CD4-positive, alpha-beta T cell treated with Interferon gamma for 1 hour (primary cell): ENCODE data around the gene ASB10.

Experiments used
- DNase-seq: peaks from one replicate; pipeline ENCODE4 v3.0.0-alpha.2; 2020

The ASB10 gene

GRCh38 chr7:151185762-151186639, 1.0 kb downstream of the ASB10 start:
- DNase-seq, result no peak

DNA sequence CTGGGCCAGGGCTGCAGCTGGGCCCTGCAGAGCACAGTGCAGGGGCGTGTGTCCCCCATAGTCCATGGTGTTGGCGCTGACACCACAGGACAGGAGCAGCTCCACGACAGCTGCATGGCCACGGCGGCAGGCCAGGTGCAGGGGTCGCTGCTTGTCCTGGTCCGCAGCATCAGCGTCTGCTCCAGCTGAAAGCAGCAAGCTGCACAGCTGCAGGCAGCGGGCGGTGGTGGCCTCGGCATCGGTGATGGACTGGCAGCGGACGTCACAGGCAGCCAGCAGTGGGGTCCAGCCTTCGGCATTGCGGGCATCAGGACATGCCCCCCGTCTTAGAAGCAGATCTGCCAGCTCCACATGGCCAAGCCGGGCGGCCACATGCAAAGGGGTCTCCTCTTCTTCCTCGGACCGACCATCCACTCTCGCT, 6.0 kb downstream of the ASB10 start:
- DNase-seq, result no peak

DNA sequence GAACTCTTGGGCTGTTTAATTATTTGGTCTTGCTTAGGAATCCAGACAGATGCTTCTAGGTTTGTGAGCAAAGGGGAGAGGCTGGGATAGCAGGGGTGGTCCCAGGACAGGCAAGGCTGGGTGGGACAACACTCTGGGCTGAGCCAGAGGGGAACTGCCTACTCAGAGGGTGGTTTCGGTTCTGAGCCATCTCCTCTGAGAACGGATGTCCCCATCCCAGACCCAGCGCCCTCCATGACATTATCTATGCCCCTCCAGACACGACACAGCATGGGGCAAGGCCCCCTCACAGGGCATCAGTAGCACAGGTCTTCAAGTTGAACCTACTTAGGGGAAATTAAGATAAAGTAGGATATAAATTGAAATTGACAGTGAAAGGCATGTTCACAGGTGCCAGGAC, 7.1 kb downstream of the ASB10 start:
- no peak for DNase-seq

DNA sequence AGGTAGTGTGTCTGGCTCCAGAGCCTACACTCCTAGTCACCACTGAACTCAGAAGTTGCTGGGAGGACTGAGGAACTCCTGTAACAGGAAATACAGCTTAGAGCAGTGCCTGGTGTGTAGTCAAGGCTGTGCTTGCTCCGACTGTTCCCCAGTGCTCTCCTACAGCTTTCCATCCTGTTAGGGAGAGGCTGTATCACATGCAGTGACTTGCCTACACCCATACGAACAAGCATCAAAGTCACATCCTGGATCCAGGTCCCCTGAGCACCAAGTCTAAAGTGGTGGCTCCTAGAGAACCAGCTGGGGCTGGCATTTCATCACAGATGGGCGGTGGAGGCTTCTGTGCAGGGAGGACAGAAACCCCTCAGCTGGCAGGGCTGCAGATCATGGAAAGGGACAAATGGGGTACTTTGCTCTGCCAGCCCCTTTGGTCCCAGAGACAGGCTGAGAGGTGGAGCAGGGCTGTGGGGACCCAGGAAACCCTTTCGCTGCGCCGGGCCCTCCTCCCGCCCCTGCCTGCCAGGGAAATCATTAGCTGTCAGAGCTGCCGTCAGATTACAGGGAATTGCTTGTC, 7.7 kb downstream of the ASB10 start:
- DNase-seq, result no peak

DNA sequence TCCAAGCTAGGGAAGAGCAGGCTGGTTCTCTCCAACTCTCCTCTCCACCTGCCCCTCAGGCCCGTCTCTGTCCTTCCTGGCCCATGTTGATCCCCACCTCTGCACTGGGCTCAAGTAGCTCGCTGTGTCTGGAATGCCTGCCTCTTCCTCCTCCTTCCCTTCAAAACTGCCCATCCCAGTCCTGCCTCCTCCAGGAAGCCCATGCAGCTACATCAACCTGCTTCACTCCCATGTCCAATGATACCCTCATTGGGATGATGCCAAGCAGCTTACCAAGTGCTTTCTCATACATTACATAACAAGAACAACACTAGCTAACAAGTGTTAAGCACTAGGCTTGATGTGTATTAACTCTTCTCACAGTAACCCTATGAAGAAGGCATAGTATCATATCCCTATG, 8.2 kb downstream of the ASB10 start:
- no peak for DNase-seq

DNA sequence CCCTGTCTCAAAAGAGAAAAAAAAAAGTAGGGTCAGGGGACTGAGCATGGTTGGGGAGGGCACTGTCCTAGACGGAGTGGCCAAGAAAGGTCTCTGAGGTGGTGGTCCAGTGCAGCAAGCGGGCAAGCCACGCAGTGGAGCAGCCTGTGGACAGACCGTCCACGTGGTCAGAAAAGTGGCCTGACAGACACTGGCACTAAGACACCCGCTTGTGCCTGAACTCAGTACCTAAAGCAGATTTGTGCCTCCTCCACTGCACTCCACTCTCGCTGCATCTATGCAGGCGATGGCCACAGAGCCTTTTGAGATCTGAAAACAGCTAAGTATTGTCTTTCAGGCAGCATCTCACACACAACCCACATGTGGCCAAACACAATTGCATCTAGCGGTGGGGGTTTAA, 8.8 kb downstream of the ASB10 start:
- DNase-seq, result no peak

GRCh38 chr7:151177310-151177709, 9.7 kb downstream of the ASB10 start:
- DNase-seq, result no peak

- DNase-seq, result no peak
Observed at GRCh38 chr7:151176401-151176800, 10.6 kb downstream of the ASB10 start.

DNA sequence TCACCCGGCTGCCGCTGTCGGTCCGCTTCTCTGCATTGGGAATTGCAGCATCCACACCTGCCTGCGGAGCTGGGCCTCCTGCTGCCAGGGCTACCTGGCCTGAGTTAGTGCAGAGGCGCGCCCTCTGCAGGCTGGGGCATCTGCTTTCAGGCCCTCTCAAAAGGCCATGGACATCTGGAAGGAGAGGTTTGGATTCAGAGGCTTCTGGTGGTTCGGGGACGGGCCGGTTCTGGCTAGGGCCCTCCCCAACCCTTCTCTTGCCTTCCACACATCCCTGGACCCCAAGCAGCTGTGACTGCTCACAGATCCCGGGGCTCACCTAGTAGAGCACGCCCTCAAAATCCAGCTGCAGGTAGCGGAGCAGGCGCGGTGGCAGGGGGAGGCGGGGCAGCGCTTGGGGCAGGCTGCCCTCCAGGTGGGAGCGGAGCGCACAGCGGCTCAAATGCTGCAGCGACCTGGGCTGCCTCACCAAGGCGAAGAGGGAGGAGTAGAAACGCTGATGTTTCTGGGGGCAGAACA, 11.2 kb downstream of the ASB10 start:
- no peak for DNase-seq

DNA sequence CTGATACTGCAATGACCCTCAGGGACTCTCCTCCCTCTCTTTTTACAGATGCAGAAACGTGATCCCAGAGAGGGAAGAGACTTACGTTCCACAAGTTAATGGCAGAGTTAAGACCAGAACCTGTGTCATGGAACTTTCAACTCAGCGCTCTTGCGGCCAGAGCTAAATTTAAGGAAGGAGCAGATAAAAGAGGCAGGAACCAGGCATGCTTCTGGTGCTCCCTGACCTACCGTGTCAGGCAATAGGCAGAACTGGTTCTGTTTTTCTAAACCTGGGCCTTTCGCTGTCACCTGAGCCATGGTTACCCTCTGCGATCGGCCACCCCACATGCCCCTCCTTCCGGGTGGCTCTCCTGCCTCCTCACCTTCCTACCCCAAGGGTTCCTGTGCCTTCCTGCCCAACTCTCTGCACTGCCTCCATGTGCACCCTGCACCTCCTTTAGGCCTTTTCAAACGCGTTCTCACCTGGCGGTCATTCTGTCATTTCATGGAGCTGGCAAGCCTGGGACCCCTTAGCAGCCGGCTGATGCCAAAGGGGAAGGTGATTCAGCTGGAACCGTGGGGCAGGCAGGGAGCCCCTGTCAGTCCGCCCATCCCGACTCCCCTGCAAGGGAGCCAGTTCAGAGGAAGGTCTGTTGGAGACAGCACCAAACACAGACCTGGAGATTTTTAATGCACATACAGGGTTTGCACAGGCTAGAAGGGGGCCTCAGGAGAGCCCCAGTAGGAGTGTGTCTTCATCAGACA, 11.8 kb downstream of the ASB10 start:
- DNase-seq, result no peak

GRCh38 chr7:151174246-151175046, 12.6 kb downstream of the ASB10 start:
- peak; percentile 41 for DNase-seq

DNA sequence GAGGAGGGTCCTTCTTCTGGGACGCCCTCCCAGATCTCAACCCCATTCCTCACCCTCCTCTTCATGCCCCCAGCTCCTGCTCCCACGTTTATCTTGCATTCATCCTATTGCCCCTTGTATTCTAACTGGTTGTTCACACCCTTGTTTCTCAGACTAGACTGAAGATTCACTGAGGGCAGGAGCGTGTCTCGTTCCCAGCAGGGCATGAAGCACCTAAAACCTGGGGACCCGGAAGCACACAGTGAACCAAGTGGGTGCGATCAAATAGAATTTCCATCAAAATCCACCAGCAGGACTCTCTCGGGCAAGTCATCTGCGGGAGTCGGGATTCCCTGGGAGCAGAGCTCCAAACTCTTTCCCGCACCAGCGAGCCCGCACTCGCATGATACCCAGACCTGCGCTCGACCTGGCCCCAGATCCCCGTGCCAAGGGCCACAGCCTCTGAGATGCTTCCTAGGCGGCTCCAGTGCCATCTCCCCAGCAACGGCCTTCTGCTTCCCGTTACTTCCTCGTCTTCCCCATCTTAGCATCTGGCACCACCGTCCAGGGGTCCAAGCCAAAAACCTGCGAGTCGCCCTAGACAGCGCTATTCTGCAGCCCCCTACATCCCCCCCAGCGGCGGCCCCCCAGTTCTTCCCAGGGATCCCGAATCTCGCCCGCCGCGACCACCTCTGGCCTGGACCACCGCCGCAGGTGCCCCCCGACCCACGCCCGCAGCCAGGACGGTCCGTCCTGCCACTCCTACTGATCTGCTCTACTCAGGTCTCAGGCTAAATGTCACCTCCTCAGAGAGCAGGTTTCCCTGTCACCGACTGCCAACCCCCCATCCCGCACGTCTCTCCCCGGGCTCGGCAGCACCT, 13.4 kb downstream of the ASB10 start:
- no peak for DNase-seq

DNA sequence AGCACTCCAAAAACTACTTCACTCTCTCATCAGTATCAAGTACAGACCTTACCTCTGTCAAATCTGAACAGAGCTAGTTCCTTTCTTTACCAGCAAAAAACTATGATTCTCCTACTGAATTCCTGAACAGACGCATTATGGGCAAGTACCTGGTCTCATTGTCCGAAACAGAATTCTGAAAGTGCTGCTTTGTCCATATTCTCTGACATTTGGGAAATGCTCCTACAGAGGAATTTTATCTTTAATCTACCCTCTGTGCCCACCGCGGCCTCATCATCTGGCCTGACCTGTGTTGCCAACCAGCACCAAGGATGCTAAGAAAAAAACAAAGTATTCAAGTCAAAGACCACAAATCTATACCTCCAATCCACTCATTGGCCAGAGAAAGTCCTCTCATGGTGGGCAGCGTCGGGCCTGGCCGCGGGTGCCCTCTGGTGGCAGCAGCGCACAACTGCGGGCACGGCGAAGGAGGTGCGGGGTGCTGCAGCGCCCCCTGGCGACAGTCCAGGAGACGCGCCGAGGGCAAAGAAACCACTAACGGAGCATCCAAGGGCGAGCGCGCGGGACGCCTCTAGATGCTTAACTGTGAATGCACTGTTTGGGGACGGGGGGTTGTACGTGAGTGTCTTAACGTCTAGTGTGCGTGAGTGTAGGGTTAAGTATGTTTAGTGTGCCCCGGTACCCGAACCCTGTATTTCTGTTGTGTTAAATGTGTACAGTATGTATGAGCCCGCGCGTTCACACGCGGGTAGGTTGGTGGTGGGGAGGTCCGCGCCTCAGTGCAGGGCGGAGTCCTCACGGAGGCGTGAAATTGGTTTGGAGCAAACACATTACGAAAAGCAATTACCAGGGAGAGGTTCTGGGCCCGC, 14.5 kb downstream of the ASB10 start:
- DNase-seq, result peak; percentile 77

DNA sequence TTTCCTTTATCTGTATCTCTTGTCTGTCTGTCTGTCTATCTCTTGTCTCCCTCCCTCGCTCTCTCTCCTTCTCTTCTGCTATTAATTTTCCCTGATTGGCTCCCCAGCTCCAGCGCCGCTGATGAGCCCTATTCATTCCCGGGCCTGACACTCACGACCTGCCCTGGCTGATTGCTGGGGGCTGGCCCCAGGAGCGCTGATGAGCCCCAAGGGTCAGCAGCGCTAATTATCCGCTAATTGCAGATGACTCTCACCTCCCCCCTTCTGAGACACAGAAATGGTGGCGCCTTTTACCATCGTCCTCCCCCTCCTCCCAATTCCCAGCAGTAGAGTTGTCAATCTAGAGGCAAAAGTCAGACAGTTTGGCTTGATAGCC, 18.3 kb downstream of the ASB10 start:
- DNase-seq, result no peak

DNA sequence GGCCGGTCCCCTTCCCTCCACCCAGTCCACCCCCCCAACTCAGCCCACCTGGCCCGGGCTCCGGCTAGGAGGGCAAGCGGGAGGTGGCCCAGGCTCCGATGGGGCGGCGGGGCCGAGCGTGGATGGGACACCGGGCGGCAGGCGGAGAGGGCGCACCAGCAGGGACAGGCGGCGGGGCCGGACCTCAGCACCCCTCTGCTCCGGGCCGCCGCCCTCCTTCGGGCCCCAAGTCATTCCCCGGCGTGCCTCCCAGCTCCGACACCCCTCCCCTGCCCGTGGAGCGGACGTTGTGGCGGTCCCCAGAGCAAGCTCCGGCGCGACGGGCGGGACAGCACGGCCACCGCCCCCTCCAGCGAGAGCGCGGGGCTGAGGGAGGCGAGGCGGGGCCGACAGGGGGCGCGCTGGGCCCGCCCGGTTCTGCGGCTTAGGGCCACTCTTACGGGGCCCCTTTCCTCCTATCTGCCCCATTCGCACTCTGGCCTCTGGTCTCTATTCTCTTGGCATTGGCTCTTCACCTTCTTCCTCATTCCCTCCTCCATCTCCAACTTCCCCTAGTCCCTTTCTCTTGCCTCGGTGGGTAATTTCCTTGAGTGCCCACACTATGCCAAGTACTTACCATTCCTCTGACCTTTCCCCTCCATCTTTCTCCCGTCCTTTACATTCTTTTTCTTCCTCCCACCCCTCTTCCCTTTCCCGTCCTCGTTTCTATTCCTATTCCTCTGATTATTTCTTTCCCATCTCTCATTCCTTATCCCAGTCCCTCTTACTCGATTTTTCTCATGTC, 18.9 kb downstream of the ASB10 start:
- peak; percentile 41 for DNase-seq

- no peak for DNase-seq
Observed at GRCh38 chr7:151167197-151167961, 19.7 kb downstream of the ASB10 start, which contains the start of gene GBX1. TSS of gene GBX1 (minus strand) at chr7:151167694. CDS start at chr7:151167548, 146 bp downstream.

DNA sequence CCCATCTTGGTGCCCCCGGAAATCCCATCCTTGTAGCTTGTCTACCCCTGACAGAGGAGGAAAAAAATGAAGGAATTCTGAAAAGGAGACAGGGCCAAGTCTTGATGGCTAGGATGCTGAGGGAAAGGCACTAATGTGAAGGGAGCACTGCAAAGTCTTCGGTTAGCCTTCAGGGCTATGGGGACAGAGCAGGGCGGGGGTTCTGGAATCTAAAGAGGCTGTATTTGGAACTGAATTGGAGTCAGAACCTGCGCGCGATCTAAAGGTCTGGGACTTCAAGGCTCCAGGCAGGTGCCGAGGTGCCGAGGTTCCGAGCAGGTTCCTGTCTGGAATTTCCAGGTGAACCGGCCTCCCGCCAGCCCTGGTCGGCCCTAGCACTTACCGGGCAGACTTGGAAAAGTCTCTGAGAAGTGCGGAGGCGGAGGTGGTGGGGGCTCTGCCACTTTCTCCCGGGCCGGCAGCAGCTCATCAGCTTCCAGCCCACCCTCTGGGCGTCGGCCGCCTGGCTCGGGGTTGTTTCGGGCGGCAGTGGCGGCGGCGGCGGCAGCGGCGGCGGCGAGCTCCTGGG, 20.3 kb downstream of the ASB10 start:
- DNase-seq, result no peak

GRCh38 chr7:151161757-151162156, 25.3 kb downstream of the ASB10 start:
- DNase-seq, result no peak
